SK-N-SH (cell line): Measurements from ENCODE around the gene TTC39A. TPM values are rescaled to one million over a fixed set of nuclear protein-coding genes. Genes with fewer than 3 reads are reported as not detected.

ENCODE experiments used
- CTCF ChIA-PET: fragments of 300-600, 350-600 bp; formaldehyde crosslinking; extraction: SDS; loops from one replicate; lab custom pipeline; 2021; lab: Yijun Ruan, JAX
- POLR2A ChIA-PET: fragments of 350-600 bp; sonication (Branson Sonifier 250); formaldehyde crosslinking; extraction: SDS; loops from one replicate; lab custom pipeline; 2020; ENCODE audit warnings: antibody characterized with exemption, inconsistent platforms; lab: Yijun Ruan, JAX
- DNase-seq: peaks from one replicate; pipeline ENCODE4 v3.0.0; 2012
- H2AFZ ChIP-seq: fragments of 200-600 bp; sonication (generic); 2 replicates; pipeline ENCODE4 v1.8.1; 2016; ENCODE audit warnings: antibody characterized with exemption, mild to moderate bottlenecking, low read depth
- H3F3A ChIP-seq: fragments of 200-600 bp; sonication (generic); replicated peaks from 2 replicates; pipeline ENCODE3; 2016; ENCODE audit warnings: antibody characterized with exemption, mild to moderate bottlenecking; ENCODE audit not compliant: insufficient read depth
- H3K27ac ChIP-seq, 2 experiments: fragments of 200-500 bp in 1 of 2; fragments of 200-600 bp in 1 of 2; sonication (Bioruptor generic) in 1 of 2; sonication (generic), shearing (Covaris generic) in 1 of 2; 2 replicates each; pipeline versions ENCODE4 v1.5.1 to v1.6.1; 2014 to 2016; ENCODE audit warnings: low read depth in 2 of 2, inconsistent platforms in 1 of 2, low read length in 1 of 2, mild to moderate bottlenecking in 1 of 2, mixed read lengths in 1 of 2
- H3K27me3 ChIP-seq: fragments of 200-600 bp; sonication (generic), shearing (Covaris generic); 2 replicates; pipeline ENCODE4 v1.6.1; 2016; ENCODE audit warnings: mixed run types; ENCODE audit not compliant: insufficient read depth
- H3K36me3 ChIP-seq, 2 experiments: fragments of 200-500 bp in 1 of 2; fragments of 200-600 bp in 1 of 2; sonication (Bioruptor generic) in 1 of 2; sonication (generic) in 1 of 2; replicated peaks in 1 of 2; 2 replicates each; pipeline versions ENCODE3 to v1.5.1; 2014 to 2016; ENCODE audit warnings: low read length in 1 of 2, mild to moderate bottlenecking in 1 of 2; ENCODE audit not compliant: insufficient read depth in 2 of 2, control insufficient read depth in 1 of 2
- H3K4me1 ChIP-seq, 2 experiments: fragments of 200-500 bp in 1 of 2; fragments of 200-600 bp in 1 of 2; sonication (Bioruptor generic) in 1 of 2; sonication (generic), shearing (Covaris generic) in 1 of 2; 2 replicates each; pipeline versions ENCODE4 v1.5.1 to v1.6.1; 2014 to 2016; ENCODE audit warnings: low read depth in 1 of 2, low read length in 1 of 2, mixed run types in 1 of 2; ENCODE audit not compliant: insufficient read depth in 2 of 2, control insufficient read depth in 1 of 2
- H3K4me2 ChIP-seq: fragments of 200-600 bp; sonication (generic), shearing (Covaris generic); 2 replicates; pipeline ENCODE4 v1.6.1; 2017; ENCODE audit warnings: mixed run types
- H3K4me3 ChIP-seq, 2 experiments: fragments of 200-500 bp in 1 of 2; fragments of 200-600 bp in 1 of 2; sonication (Bioruptor generic) in 1 of 2; sonication (generic), shearing (Covaris generic) in 1 of 2; 2 replicates each; pipeline versions ENCODE4 v1.5.1 to v1.8.1; 2014 to 2016; ENCODE audit warnings: low read depth in 2 of 2, inconsistent platforms in 1 of 2, low read length in 1 of 2, mild to moderate bottlenecking in 1 of 2, mixed read lengths in 1 of 2, moderate library complexity in 1 of 2
- H3K79me2 ChIP-seq: fragments of 200-600 bp; sonication (generic); 2 replicates; pipeline ENCODE4 v1.8.1; 2017; ENCODE audit warnings: mild to moderate bottlenecking; ENCODE audit not compliant: insufficient read depth
- H3K9ac ChIP-seq: fragments of 200-600 bp; sonication (generic); 2 replicates; pipeline ENCODE4 v1.6.1; 2017; ENCODE audit warnings: mixed run types
- H3K9me2 ChIP-seq: fragments of 200-600 bp; sonication (generic); 2 replicates; pipeline ENCODE4 v1.6.1; 2017; ENCODE audit warnings: mixed run types
- H3K9me3 ChIP-seq: fragments of 200-600 bp; sonication (generic); 2 replicates; pipeline ENCODE4 v1.6.1; 2017; ENCODE audit warnings: mixed run types, mild to moderate bottlenecking, moderate library complexity
- H4K20me1 ChIP-seq: fragments of 200-600 bp; sonication (generic); 2 replicates; pipeline ENCODE4 v1.6.1; 2017; ENCODE audit warnings: mild to moderate bottlenecking, mixed run types; ENCODE audit not compliant: insufficient read depth
- CHD2 ChIP-seq: fragments of 150-350 bp; IDR thresholded peaks from 2 replicates; pipeline ENCODE4 v1.6.1; 2018; ENCODE audit warnings: low read length; ENCODE audit not compliant: partially characterized antibody
- EP300 ChIP-seq, 2 experiments: IDR thresholded peaks; 2 replicates each; pipeline versions ENCODE4 v1.4.0 to v1.6.1; 2012; ENCODE audit warnings: borderline replicate concordance in 1 of 2, low read depth in 1 of 2, low read length in 1 of 2
- EZH2phosphoT487 ChIP-seq: fragments of 200-600 bp; sonication (generic); IDR thresholded peaks from 2 replicates; pipeline ENCODE4 v1.6.1; 2017; ENCODE audit warnings: low read depth, mixed run types, mild to moderate bottlenecking, antibody characterized with exemption, moderate library complexity, borderline replicate concordance
- FOSL2 ChIP-seq: IDR thresholded peaks from 2 replicates; pipeline ENCODE4 v1.4.0; 2012; ENCODE audit warnings: low read depth, mild to moderate bottlenecking, moderate library complexity, borderline replicate concordance
- FOXM1 ChIP-seq: IDR thresholded peaks from 2 replicates; pipeline ENCODE4 v1.4.0; 2012; ENCODE audit warnings: low read depth, mild to moderate bottlenecking
- JUND ChIP-seq: IDR thresholded peaks from 2 replicates; pipeline ENCODE4 v1.4.0; 2012
- NFIC ChIP-seq: IDR thresholded peaks from 2 replicates; pipeline ENCODE4 v1.4.0; 2012; ENCODE audit warnings: borderline replicate concordance
- RAD21 ChIP-seq: IDR thresholded peaks from 2 replicates; pipeline ENCODE4 v1.6.1; 2012; ENCODE audit warnings: mild to moderate bottlenecking, low read length
- RCOR1 ChIP-seq: fragments of 150-350 bp; IDR thresholded peaks from 2 replicates; pipeline ENCODE4 v1.6.1; 2017; ENCODE audit warnings: antibody characterized with exemption, low read length
- RFX5 ChIP-seq: IDR thresholded peaks from 2 replicates; pipeline ENCODE4 v1.6.1; 2012; ENCODE audit warnings: mild to moderate bottlenecking, improper control_type of control experiment, low read length
- RXRA ChIP-seq: IDR thresholded peaks from 2 replicates; pipeline ENCODE4 v1.4.0; 2012; ENCODE audit warnings: low read depth, mild to moderate bottlenecking, borderline replicate concordance
- SMC3 ChIP-seq: IDR thresholded peaks from 2 replicates; pipeline ENCODE4 v1.6.1; 2012; ENCODE audit warnings: low read depth, low read length, improper control_type of control experiment
- TCF12 ChIP-seq: IDR thresholded peaks from 2 replicates; pipeline ENCODE4 v1.4.0; 2012
- TEAD4 ChIP-seq: IDR thresholded peaks from 2 replicates; pipeline ENCODE4 v1.4.0; 2012; ENCODE audit warnings: mild to moderate bottlenecking, borderline replicate concordance; ENCODE audit not compliant: insufficient read depth
- WGBS: methylation state at CpG from one replicate; pipeline ENCODE4 v1.1.6; 2017; ENCODE audit warnings: low lambda C conversion rate; 5-methylcytosine and 5-hydroxymethylcytosine counted together
- polyA plus RNA-seq, 3 experiments: library from polyadenylated mRNA; depleted of rRNA; stranded (reverse); fragments of >200 nt; gene quantifications; 2 replicates each; pipeline ENCODE4 v1.2.3, GENCODE V29; 2012
- TF ChIP-seq, protein P1 (sequence below): IDR thresholded peaks from 2 replicates; pipeline ENCODE4 v1.6.1; 2012; ENCODE audit warnings: mild to moderate bottlenecking, low read depth, low read length, moderate library complexity
- TF ChIP-seq, protein P2 (sequence below): fragments of 150-350 bp; IDR thresholded peaks from 2 replicates; pipeline ENCODE4 v1.6.1; 2017; ENCODE audit warnings: antibody characterized with exemption, low read length, low read depth, borderline replicate concordance
- TF ChIP-seq, protein P3 (sequence below): IDR thresholded peaks from 2 replicates; pipeline ENCODE4 v1.4.0; 2012; ENCODE audit warnings: low read depth, borderline replicate concordance
- TF ChIP-seq, protein P4 (sequence below): IDR thresholded peaks from 2 replicates; pipeline ENCODE4 v1.4.0; 2012; ENCODE audit warnings: low read depth
- TF ChIP-seq, protein P5 (sequence below): fragments of 200-600 bp; sonication (generic); IDR thresholded peaks from 2 replicates; pipeline ENCODE4 v1.6.1; 2017; ENCODE audit warnings: antibody characterized with exemption, mild to moderate bottlenecking, moderate library complexity
- TF ChIP-seq, protein P6 (sequence below): IDR thresholded peaks from 2 replicates; pipeline ENCODE4; 2012

Gene TTC39A
- polyA plus RNA-seq, 1 of the 3 experiments (the other 2 are of a cell fraction) = 0.97 TPM

DNA sequence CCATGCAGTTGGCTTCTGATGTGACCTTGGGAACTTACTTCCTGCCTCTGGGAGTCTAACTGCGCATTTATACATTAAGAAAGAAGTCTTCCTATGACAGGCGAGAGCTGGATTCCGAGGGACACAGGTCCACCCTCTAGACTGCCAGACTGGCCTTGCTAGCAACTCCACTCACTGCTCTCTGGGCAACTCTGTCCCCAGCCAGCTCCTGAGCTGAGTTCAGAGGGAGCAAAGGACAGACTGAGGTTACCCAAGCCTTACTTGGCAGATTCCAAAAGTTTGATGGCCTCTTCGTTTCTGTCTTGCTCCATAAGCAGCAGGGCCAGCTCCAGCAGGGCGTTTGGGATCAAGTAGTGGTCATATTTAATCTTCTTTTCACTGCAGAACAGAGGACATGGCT, 41.8 kb downstream of the TTC39A start:
- TF ChIP-seq JUND = no peak
- no peak for TF ChIP-seq RXRA
- TF ChIP-seq, protein P1, sequence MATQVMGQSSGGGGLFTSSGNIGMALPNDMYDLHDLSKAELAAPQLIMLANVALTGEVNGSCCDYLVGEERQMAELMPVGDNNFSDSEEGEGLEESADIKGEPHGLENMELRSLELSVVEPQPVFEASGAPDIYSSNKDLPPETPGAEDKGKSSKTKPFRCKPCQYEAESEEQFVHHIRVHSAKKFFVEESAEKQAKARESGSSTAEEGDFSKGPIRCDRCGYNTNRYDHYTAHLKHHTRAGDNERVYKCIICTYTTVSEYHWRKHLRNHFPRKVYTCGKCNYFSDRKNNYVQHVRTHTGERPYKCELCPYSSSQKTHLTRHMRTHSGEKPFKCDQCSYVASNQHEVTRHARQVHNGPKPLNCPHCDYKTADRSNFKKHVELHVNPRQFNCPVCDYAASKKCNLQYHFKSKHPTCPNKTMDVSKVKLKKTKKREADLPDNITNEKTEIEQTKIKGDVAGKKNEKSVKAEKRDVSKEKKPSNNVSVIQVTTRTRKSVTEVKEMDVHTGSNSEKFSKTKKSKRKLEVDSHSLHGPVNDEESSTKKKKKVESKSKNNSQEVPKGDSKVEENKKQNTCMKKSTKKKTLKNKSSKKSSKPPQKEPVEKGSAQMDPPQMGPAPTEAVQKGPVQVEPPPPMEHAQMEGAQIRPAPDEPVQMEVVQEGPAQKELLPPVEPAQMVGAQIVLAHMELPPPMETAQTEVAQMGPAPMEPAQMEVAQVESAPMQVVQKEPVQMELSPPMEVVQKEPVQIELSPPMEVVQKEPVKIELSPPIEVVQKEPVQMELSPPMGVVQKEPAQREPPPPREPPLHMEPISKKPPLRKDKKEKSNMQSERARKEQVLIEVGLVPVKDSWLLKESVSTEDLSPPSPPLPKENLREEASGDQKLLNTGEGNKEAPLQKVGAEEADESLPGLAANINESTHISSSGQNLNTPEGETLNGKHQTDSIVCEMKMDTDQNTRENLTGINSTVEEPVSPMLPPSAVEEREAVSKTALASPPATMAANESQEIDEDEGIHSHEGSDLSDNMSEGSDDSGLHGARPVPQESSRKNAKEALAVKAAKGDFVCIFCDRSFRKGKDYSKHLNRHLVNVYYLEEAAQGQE = no peak
- TF ChIP-seq EZH2phosphoT487 = no peak
- TF ChIP-seq, protein P2, sequence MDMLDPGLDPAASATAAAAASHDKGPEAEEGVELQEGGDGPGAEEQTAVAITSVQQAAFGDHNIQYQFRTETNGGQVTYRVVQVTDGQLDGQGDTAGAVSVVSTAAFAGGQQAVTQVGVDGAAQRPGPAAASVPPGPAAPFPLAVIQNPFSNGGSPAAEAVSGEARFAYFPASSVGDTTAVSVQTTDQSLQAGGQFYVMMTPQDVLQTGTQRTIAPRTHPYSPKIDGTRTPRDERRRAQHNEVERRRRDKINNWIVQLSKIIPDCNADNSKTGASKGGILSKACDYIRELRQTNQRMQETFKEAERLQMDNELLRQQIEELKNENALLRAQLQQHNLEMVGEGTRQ = no peak
- TF ChIP-seq CHD2 = no peak
- no peak for TF ChIP-seq TEAD4
- TF ChIP-seq NFIC = no peak
- TF ChIP-seq, protein P3, sequence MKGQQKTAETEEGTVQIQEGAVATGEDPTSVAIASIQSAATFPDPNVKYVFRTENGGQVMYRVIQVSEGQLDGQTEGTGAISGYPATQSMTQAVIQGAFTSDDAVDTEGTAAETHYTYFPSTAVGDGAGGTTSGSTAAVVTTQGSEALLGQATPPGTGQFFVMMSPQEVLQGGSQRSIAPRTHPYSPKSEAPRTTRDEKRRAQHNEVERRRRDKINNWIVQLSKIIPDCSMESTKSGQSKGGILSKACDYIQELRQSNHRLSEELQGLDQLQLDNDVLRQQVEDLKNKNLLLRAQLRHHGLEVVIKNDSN = no peak
- TF ChIP-seq FOSL2 = no peak
- TF ChIP-seq, protein P4, sequence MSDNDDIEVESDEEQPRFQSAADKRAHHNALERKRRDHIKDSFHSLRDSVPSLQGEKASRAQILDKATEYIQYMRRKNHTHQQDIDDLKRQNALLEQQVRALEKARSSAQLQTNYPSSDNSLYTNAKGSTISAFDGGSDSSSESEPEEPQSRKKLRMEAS = no peak
- ChIA-PET POLR2A (no interaction called here), CTCF (interaction anchor here (1.2 to 3.5 kb wide), 4 partner anchors 8 to 100 kb away, joined by 3 to 26 read pairs (median 5); no protein-coding TSS in a partner anchor)
- H3K9ac ChIP-seq = no peak overlapping the region
- no peaks in the 10 kb centered on the region for H4K20me1 ChIP-seq
- no peak overlapping the region for H2AFZ ChIP-seq
- H3K4me1 ChIP-seq = peaks cover 8 to 11% of the 10 kb centered on the region in 2 experiments; a peak in 3 of 4 replicates
- no peaks in the 10 kb centered on the region for H3K9me3 ChIP-seq
- H3F3A ChIP-seq = no peaks in the 10 kb centered on the region
- no peaks in the 10 kb centered on the region for H3K36me3 ChIP-seq
- no peaks in the 10 kb centered on the region for H3K9me2 ChIP-seq
- no peak overlapping the region for H3K4me3 ChIP-seq
- no peak for DNase-seq
- no peak overlapping the region for H3K4me2 ChIP-seq
- no peak overlapping the region for H3K27ac ChIP-seq
- no peaks in the 10 kb centered on the region for H3K27me3 ChIP-seq
- WGBS = 93% methylated on average over 5 of the region's 5 CpGs
- no peaks in the 10 kb centered on the region for H3K79me2 ChIP-seq

DNA sequence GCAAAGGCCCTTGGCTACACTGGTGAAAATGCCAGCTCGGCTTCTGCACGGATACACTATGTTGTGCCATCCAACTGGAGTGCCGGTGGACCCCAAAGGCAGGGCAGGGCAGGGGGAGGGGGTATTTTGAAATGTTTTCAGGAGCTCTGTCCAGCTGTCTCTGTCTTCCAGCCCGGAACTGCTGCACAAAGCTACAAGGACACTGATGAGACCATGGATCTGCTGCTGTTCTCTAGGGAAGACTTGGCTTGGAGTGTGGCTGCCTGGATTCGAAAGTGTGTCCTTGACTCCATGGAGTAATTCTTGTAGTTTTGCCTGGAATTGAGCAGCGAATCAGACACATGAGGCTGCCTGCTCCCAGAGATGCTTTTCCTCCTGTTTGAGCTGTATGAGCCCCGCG, 42.4 kb downstream of the TTC39A start:
- no peak for DNase-seq
- Histone ChIP-seq H3K9me2 (no peaks in the 10 kb centered on the region), H3K27ac (no peak overlapping the region), H3K4me1 (peaks cover 8 to 11% of the 10 kb centered on the region in 2 experiments; a peak in 3 of 4 replicates), H3K36me3 (no peaks in the 10 kb centered on the region), H3K4me3 (no peak overlapping the region), H2AFZ (no peak overlapping the region), H3K4me2 (no peak overlapping the region), H3K9me3 (no peaks in the 10 kb centered on the region), H3K79me2 (no peaks in the 10 kb centered on the region), H3K27me3 (no peaks in the 10 kb centered on the region), H4K20me1 (no peaks in the 10 kb centered on the region), H3F3A (no peaks in the 10 kb centered on the region), H3K9ac (no peak overlapping the region)
- CTCF ChIA-PET = interaction anchor here (0.7 to 3.5 kb wide), 5 partner anchors 9 to 99 kb away, joined by 3 to 26 read pairs (median 4); no protein-coding TSS in a partner anchor
- POLR2A ChIA-PET = no interaction called here
- 90% methylated on average over 8 of the region's 8 CpGs for WGBS
- TF ChIP-seq EP300 (IDR thresholded peaks at IDR 0.05; ENCODE audit: borderline replicate concordance in 1 of 2, low read depth in 1 of 2, low read length in 1 of 2) = no peak
- no peak for TF ChIP-seq EZH2phosphoT487
- TF ChIP-seq SMC3 = no peak
- no peak for TF ChIP-seq RFX5
- TF ChIP-seq, protein P5, sequence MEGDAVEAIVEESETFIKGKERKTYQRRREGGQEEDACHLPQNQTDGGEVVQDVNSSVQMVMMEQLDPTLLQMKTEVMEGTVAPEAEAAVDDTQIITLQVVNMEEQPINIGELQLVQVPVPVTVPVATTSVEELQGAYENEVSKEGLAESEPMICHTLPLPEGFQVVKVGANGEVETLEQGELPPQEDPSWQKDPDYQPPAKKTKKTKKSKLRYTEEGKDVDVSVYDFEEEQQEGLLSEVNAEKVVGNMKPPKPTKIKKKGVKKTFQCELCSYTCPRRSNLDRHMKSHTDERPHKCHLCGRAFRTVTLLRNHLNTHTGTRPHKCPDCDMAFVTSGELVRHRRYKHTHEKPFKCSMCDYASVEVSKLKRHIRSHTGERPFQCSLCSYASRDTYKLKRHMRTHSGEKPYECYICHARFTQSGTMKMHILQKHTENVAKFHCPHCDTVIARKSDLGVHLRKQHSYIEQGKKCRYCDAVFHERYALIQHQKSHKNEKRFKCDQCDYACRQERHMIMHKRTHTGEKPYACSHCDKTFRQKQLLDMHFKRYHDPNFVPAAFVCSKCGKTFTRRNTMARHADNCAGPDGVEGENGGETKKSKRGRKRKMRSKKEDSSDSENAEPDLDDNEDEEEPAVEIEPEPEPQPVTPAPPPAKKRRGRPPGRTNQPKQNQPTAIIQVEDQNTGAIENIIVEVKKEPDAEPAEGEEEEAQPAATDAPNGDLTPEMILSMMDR = no peak
- no peak for TF ChIP-seq RCOR1
- no peak for TF ChIP-seq TCF12
- TF ChIP-seq FOXM1 = no peak
- TF ChIP-seq RAD21 = no peak
- TF ChIP-seq TEAD4 = no peak
- TF ChIP-seq, protein P6, sequence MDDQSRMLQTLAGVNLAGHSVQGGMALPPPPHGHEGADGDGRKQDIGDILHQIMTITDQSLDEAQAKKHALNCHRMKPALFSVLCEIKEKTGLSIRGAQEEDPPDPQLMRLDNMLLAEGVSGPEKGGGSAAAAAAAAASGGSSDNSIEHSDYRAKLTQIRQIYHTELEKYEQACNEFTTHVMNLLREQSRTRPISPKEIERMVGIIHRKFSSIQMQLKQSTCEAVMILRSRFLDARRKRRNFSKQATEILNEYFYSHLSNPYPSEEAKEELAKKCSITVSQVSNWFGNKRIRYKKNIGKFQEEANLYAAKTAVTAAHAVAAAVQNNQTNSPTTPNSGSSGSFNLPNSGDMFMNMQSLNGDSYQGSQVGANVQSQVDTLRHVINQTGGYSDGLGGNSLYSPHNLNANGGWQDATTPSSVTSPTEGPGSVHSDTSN = no peak
